Measurements from ENCODE around the gene ZYX. TPM values are rescaled to one million over a fixed set of nuclear protein-coding genes. Genes with fewer than 3 reads are reported as not detected.

ZYX gene
- total and polyA plus RNA-seq, 9 donors = 44.2 to 282 (median 167) TPM

GRCh38 chr7:143359771-143360353, 21.3 kb upstream of the ZYX start:
- intact Hi-C loops (cut with DNase I) = no loop called here
- H3K4me1 ChIP-seq (ENCODE audit: insufficient read depth) = no peaks in the 10 kb centered on the region
- no peak for TF ChIP-seq POLR2A (IDR thresholded peaks at IDR 0.05)
- TF ChIP-seq EP300 (IDR thresholded peaks at IDR 0.05) = no peak
- no peak for TF ChIP-seq CTCF (IDR thresholded peaks at IDR 0.05)

GRCh38 chr7:143360788-143361551, 20.2 kb upstream of the ZYX start:
- no peaks in the 10 kb centered on the region for H3K36me3 ChIP-seq
- H3K4me1 ChIP-seq (ENCODE audit: insufficient read depth) = no peaks in the 10 kb centered on the region
- H3K27me3 ChIP-seq = no peaks in the 10 kb centered on the region
- no peak for TF ChIP-seq POLR2A (IDR thresholded peaks at IDR 0.05)
- TF ChIP-seq CTCF (IDR thresholded peaks at IDR 0.05) = no peak
- no peak for TF ChIP-seq EP300 (IDR thresholded peaks at IDR 0.05)
- WGBS, 3 donors = 33 to 44% (median 38%) methylated on average over 19 of the region's 19 CpGs
- no peak overlapping the region for H3K27ac ChIP-seq
- no peaks in the 10 kb centered on the region for H3K9me3 ChIP-seq
- intact Hi-C loops (cut with DNase I) = no loop called here
- H3K4me3 ChIP-seq = no peak overlapping the region
- DNase-seq = no peak

More at GRCh38 chr7:143359771-143360353, 21.3 kb upstream of the ZYX start:
- Histone ChIP-seq H3K27me3 (no peaks in the 10 kb centered on the region), H3K27ac (no peak overlapping the region), H3K9me3 (no peaks in the 10 kb centered on the region), H3K4me3 (no peak overlapping the region), H3K36me3 (no peaks in the 10 kb centered on the region)
- no peak for DNase-seq
- WGBS, 3 donors = 81 to 89% (median 89%) methylated on average over 11 of the region's 11 CpGs

GRCh38 chr7:143361552-143362130, 19.5 kb upstream of the ZYX start:
- TF ChIP-seq POLR2A (IDR thresholded peaks at IDR 0.05) (no peak), EP300 (IDR thresholded peaks at IDR 0.05) (no peak), CTCF (IDR thresholded peaks at IDR 0.05) (no peak)
- Histone ChIP-seq H3K4me3 (peak overlapping the region; percentile 50), H3K4me1 (ENCODE audit: insufficient read depth) (no peaks in the 10 kb centered on the region), H3K9me3 (no peaks in the 10 kb centered on the region), H3K27ac (no peak overlapping the region), H3K27me3 (no peaks in the 10 kb centered on the region), H3K36me3 (no peaks in the 10 kb centered on the region)
- intact Hi-C loops (cut with DNase I) = no loop called here
- no peak for DNase-seq
- WGBS, 3 donors = 2% methylated on average over 44 to 46 of the region's 46 CpGs

GRCh38 chr7:143362131-143363015, 18.8 kb upstream of the ZYX start, which contains the start of gene FAM131B:
TSS of gene FAM131B (minus strand) at chr7:143362713. CDS start at chr7:143362603, 110 bp downstream.
- no peaks in the 10 kb centered on the region for H3K36me3 ChIP-seq
- no peaks in the 10 kb centered on the region for H3K9me3 ChIP-seq
- TF ChIP-seq CTCF (IDR thresholded peaks at IDR 0.05) (no peak), POLR2A (IDR thresholded peaks at IDR 0.05) (no peak), EP300 (IDR thresholded peaks at IDR 0.05) (no peak)
- WGBS, 3 donors = 0 to 1% (median 0%) methylated on average over 41 to 95 of the region's 112 CpGs
- H3K27me3 ChIP-seq = no peaks in the 10 kb centered on the region
- H3K4me1 ChIP-seq (ENCODE audit: insufficient read depth) = no peaks in the 10 kb centered on the region
- H3K27ac ChIP-seq = no peak within 1 kb of the TSS
- intact Hi-C loops (cut with DNase I) = no loop called here
- peak within 1 kb of the TSS; percentile 50 for H3K4me3 ChIP-seq
- DNase-seq = no peak
